Thyroid gland (tissue), 4 donors: ENCODE results near the gene MRPL22.

Experiments used
- POLR2A ChIP-seq, 2 donors: fragments of 450-650 bp; IDR thresholded peaks; one replicate each; pipeline ENCODE4 v1.6.1; 2017; ENCODE audit warnings: antibody characterized with exemption in 2 of 2, mild to moderate bottlenecking in 2 of 2, moderate library complexity in 1 of 2
- TF ChIP-seq, protein P1 (sequence below), 6 experiments: fragments of 200-600 bp in 3 of 6; fragments of 450-650 bp in 3 of 6; sonication (generic) in 3 of 6; IDR thresholded peaks; one replicate each; pipeline ENCODE4 v1.5.1; 2016 to 2019; ENCODE audit warnings: antibody characterized with exemption in 6 of 6, mild to moderate bottlenecking in 2 of 6, inconsistent platforms in 1 of 6, moderate library complexity in 1 of 6

DNA sequence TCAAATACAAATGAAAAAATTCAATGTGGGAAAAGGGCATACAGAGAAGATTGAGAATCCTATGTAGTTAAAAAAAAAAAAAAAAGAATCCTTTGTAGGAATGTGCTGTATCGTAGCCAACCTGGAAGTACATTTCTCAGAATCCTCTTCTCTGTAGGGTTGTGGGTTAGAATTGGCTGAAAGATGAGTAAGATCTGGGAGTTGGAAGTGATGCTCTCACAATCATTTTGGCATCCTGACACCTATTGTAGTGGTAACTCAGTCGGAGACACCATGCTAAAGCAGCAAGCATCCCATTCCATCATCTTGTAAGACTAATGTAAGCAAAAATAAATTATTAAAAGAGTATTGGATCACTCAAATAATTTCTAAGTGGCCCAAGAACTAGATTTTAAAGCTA, 30.6 kb downstream of the MRPL22 start:
- TF ChIP-seq, protein P1, sequence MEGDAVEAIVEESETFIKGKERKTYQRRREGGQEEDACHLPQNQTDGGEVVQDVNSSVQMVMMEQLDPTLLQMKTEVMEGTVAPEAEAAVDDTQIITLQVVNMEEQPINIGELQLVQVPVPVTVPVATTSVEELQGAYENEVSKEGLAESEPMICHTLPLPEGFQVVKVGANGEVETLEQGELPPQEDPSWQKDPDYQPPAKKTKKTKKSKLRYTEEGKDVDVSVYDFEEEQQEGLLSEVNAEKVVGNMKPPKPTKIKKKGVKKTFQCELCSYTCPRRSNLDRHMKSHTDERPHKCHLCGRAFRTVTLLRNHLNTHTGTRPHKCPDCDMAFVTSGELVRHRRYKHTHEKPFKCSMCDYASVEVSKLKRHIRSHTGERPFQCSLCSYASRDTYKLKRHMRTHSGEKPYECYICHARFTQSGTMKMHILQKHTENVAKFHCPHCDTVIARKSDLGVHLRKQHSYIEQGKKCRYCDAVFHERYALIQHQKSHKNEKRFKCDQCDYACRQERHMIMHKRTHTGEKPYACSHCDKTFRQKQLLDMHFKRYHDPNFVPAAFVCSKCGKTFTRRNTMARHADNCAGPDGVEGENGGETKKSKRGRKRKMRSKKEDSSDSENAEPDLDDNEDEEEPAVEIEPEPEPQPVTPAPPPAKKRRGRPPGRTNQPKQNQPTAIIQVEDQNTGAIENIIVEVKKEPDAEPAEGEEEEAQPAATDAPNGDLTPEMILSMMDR (IDR thresholded peaks at IDR 0.05), result no peak
- TF ChIP-seq POLR2A (IDR thresholded peaks at IDR 0.05), result no peak
